GM19099 (cell line): Measurements from ENCODE around the gene CBR3.

Experiments
- POLR2A ChIP-seq: IDR thresholded peaks from 3 replicates; pipeline ENCODE4 v1.6.1; 2011; ENCODE audit warnings: low read depth; ENCODE audit not compliant: insufficient read length; ENCODE audit errors: extremely low read depth

Gene CBR3

GRCh38 chr21:36109868-36110267 lies 25.0 kb upstream of the CBR3 start:
- TF ChIP-seq POLR2A: no peak

GRCh38 chr21:36111238-36111637 lies 23.6 kb upstream of the CBR3 start:
- TF ChIP-seq POLR2A: no peak

GRCh38 chr21:36113647-36114428 lies 21.0 kb upstream of the CBR3 start:
- TF ChIP-seq POLR2A: no peak

- no peak for TF ChIP-seq POLR2A
Observed at GRCh38 chr21:36115138-36115730, 19.6 kb upstream of the CBR3 start.

GRCh38 chr21:36117286-36117741 lies 17.6 kb upstream of the CBR3 start:
- TF ChIP-seq POLR2A: no peak

- TF ChIP-seq POLR2A: no peak
Observed at GRCh38 chr21:36120304-36120888, 14.5 kb upstream of the CBR3 start.

GRCh38 chr21:36122977-36123376 lies 11.9 kb upstream of the CBR3 start:
- TF ChIP-seq POLR2A: no peak

GRCh38 chr21:36124395-36124794 lies 10.5 kb upstream of the CBR3 start:
- no peak for TF ChIP-seq POLR2A

GRCh38 chr21:36125512-36126207 lies 9.2 kb upstream of the CBR3 start:
- no peak for TF ChIP-seq POLR2A

GRCh38 chr21:36126208-36126565 lies 8.7 kb upstream of the CBR3 start:
- TF ChIP-seq POLR2A: no peak

GRCh38 chr21:36126621-36127110 lies 8.2 kb upstream of the CBR3 start:
- no peak for TF ChIP-seq POLR2A

- no peak for TF ChIP-seq POLR2A
Observed at GRCh38 chr21:36127250-36127904, 7.5 kb upstream of the CBR3 start.

- TF ChIP-seq POLR2A: no peak
Observed at GRCh38 chr21:36127977-36128376, 6.9 kb upstream of the CBR3 start.

- no peak for TF ChIP-seq POLR2A
Observed at GRCh38 chr21:36129219-36129618, 5.7 kb upstream of the CBR3 start.

GRCh38 chr21:36132696-36133095 lies 2.2 kb upstream of the CBR3 start:
- TF ChIP-seq POLR2A: no peak
